Activated CD4-positive, CD25-positive, alpha-beta regulatory T cell (primary cell): ENCODE results near the gene SH3GL1.

Experiments
- DNase-seq, 4 experiments: peaks; one replicate each; lab custom pipeline; 2025; lab: John Stamatoyannopoulos, UW

Gene SH3GL1

GRCh38 chr19:4431808-4432674 is 31.7 kb upstream of the SH3GL1 start:
- DNase-seq = no peak

DNA sequence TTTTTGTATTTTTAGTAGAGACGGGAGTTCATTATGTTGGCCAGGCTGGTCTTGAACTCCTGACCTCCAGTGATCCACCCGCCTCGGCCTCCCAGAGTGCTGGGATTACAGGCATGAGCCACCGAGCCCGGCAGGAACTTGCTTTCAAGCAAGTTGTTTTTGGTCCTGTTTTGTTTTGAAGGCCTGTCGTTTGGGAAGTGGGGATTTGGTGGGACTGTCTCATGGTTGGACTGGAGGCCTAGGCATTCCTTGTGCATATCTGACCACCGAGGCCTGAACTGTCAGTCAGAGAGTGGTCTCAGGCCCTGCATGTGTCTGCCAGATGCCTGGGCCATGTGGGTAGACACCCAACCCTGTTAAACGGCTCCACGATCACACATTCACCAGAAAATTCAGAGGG is 30.9 kb upstream of the SH3GL1 start:
- DNase-seq = no peak

GRCh38 chr19:4430760-4431159 is 30.4 kb upstream of the SH3GL1 start:
- DNase-seq = no peak

GRCh38 chr19:4429771-4430171 is 29.4 kb upstream of the SH3GL1 start:
- no peak for DNase-seq

- no peak for DNase-seq
These were observed 28.9 kb upstream of the SH3GL1 start for GRCh38 chr19:4429256-4429655.

- DNase-seq = no peak
These were observed 28.1 kb upstream of the SH3GL1 start for GRCh38 chr19:4428326-4428975.

DNA sequence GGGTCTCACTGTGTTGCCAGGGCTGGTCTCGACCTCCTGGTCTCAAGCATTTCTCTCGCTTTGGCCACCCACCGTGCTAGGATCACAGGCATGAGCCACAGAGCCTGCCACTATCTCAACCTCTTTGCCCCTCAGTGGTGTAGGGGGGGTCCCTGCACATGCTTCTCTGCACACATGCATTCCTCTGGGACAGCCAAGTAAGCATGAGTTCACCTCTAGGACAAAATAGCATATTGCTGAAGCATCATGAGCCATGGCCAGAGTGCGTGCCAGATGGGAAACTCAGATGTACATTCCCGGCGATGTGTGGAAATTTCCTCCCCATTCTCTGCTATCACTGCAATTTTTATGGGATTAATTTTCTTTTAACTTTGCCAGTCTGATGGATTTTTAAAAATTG is 25.2 kb upstream of the SH3GL1 start:
- DNase-seq = no peak

- no peak for DNase-seq
These were observed 23.2 kb upstream of the SH3GL1 start for GRCh38 chr19:4423416-4424126.

GRCh38 chr19:4416268-4416667 is 15.9 kb upstream of the SH3GL1 start:
- DNase-seq = no peak

DNA sequence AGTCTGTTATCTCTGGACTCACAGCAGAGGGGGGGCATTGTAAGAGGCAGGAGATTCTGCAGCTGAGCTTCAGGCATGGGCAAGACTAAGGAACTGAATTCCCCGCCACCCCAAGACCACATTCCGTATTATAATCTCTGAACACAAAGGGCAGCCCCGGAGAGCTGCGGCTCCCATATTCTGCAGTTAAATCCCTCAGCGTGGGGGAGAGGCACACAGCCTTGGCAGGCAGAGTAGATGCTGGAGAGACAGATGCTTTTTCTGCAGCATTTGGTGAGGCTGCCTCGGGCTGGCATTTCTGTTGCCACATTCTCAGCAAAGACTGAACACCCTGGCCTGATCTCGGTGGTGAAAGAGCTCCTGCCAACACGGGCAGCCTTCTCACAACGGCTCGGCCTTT is 15.0 kb upstream of the SH3GL1 start:
- DNase-seq = no peak

DNA sequence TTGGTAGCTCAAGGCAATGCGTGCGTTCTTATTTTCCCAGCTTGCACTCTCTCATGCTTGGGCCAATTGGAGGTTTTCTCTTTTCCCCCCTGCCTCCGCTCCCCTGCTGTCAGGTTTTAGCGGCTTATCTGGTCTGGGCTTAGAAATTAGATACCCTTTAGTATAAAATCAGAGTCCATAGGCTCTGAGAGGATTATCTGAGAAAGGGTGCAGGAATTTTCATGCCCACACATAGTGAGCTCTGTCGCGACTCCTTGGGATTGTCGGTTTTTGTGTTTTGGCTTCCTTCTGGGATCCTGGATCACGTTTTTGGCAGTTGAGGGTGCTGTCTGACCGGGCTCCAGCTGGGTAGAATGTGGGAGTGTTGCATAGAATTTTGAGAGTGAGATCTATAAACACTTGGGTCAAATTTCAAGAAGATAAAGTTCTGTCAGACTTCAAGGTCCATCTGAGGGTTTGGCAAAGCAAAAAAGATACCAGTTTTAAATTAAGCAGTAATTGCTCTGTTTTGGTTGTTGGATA is 14.5 kb upstream of the SH3GL1 start:
- DNase-seq = no peak

- DNase-seq = no peak
These were observed 13.9 kb upstream of the SH3GL1 start for GRCh38 chr19:4414144-4414799.

DNA sequence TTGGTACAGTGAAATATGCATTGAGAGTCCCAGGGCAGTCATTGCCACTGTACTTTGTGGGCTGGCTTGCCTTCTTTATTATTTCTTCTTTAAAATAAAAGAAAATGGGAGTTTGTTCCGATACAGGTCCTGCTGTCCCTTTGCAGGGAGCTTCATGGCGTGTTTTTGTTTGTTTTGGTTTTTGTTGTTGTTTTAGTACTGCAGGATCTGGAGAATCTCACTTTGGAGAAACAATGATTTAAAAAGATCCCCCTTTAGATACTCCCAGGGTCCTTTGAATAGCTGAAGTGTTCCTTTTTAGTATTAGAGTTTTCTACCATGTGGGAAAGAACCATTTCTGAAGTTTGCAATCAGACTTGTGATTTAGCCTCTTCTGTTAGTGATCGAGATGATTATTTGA is 13.2 kb upstream of the SH3GL1 start:
- no peak for DNase-seq

DNA sequence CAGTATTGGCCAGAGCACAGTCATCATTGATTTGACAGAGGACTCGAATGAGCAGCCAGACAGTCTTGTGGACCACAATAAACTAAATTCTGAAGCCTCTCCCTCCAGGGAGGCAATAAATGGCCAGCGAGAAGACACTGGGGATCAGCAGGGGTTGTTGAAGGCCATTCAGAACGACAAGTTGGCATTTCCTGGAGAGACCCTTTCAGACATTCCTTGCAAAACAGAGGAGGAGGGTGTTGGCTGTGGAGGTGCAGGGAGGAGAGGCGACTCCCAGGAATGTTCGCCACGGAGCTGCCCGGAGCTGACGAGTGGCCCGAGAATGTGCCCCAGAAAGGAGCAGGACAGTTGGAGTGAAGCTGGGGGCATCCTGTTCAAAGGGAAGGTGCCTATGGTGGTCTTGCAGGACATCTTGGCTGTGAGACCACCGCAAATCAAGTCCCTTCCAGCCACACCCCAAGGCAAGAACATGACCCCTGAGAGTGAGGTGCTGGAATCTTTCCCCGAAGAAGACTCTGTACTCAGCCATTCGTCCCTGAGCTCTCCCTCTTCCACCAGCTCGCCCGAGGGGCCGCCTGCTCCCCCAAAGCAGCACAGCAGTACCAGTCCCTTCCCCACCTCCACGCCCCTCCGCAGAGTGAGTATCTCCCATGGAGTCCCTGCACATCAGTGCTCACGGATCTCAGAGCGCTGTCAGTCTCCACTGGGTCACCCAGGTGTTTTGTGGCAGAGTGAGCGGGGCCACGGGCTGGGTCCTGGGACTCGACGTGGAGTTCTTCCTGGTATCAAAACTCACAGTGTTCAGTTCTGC is 9.0 kb upstream of the SH3GL1 start:
- DNase-seq = no peak

DNA sequence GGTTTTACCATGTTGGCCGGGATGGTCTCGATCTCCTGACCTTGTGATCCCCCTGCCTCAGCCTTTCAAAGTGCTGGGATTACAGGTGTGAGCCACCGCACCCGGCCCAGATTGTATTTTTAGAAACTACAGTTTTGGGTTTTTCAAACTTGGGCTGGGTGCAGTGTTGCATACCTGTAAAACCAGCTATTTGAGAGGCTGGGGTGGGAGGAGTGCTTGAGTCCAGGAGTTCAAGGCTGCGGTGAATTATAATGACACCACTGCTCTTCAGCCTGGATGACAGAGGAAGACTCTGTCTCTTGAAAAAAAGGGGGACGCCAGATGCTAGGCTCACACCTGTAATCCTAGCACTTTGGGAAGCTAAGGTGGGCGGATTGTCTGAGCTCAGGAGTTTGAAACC is 6.3 kb upstream of the SH3GL1 start:
- DNase-seq = no peak

- no peak for DNase-seq
These were observed 5.6 kb upstream of the SH3GL1 start for GRCh38 chr19:4405977-4406376.

DNA sequence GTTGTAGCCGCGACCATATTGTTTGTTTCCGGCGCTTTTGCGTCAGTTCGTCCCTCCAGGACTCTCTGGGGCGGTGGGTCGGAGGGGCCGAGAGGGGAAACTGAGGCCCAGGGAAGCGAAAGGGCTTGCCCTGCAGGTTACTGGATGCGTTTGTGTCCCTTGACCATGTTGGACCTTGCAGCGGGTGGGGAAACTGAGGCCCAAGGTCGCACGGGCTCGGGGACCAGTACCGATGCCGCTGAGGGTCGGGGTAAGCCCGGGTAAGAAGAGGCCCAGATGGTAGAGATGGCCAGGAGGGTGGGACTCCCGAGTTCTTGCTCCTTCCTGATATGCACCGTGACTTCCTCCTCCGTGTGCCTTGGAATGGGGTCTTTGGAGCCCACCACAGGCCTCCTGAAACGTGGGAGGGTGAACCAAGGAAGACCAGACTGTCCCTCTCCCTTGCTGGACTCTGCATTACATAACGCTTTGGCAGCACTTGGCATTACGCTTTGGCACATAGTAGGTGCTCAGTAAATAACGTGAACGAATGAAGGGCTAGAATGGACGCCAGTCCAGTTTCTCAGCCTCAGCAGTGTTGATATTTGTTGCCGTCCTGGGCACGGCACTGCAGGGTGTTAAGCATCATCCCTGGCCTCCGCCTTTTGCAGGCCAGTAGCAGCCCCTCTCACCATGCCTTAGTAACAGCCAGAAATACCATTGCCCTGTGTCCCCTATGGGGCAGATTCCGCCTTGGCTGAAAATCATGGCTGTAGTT is 2.8 kb upstream of the SH3GL1 start:
- DNase-seq = no peak

DNA sequence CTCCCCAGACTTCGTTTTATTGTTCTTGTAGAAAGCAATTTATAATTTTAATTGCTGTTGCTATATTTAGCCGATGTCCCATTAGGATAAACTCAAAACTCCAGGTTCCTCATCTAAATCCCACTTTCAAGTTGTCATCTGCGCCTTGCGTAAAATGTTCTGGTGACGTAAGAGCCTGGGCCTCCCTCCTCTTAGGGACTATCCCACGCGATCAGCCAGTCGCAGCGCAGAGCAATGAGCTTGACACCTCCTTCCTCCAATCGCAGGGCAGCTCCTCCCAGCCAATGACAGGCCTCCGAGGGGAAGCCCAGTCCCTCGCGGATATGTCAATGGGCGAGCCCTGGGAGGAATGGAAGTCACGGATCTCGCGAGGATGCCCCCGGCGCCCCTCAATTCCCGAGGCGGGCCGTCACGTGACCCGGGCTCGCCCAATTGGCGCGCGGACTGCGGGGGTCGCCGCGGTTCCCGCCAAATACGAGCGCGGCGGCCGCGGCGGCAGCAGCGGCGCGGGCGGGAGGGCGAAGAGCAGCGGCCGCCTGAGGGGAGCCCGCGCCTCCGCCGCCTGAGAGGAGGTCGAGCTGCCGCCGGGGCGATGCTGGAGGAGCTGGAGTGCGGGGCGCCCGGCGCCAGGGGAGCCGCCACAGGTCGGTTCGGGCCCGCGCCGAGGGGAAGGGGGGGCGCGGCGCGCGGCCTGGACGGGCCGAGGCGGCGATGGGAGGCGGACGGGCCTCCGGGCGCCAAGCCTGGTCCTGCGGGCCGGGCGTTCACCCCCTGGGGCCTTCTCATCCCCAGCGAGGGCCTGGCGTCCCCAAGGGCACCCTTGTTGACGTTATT is 2.0 kb upstream of the SH3GL1 start, which contains the start of gene CHAF1A:
CHAF1A (plus strand) TSS at position 470 of the 834 bp plus-strand sequence; CDS start at position 593, 123 bp downstream.
- DNase-seq = peak; percentile 95 to 98 (median 98)

GRCh38 chr19:4401769-4402170 is 1.4 kb upstream of the SH3GL1 start:
- DNase-seq = no peak

DNA sequence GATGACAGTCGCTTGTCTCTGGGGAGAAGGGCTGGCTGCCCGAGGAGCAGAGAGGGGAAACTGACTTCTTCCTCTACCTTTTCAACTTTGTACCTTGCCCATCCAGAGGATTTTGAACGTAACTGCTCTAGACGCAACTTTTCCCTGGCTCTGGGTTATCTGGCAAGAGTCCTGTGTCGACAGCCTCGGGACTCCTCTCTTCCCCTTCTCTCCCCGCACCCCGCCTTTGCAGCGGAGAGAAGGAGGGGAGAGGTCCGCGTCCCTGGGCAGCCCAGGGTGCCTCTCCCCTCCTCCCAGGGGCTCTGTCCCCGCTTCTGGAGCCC is 574 bp downstream of the SH3GL1 start:
- DNase-seq = no peak
